PFSK-1 (cell line): ENCODE results near the gene FGF19.

Experiments
- FOXP2 ChIP-seq: optimal IDR thresholded peaks from 2 replicates; pipeline ENCODE3; 2011; ENCODE audit warnings: borderline replicate concordance, control low read depth, inconsistent platforms; ENCODE audit not compliant: insufficient read depth; ENCODE audit errors: extremely low read length, extremely low read depth
- POLR2AphosphoS5 ChIP-seq: IDR thresholded peaks from 2 replicates; pipeline ENCODE4 v1.6.1; 2012; ENCODE audit warnings: low read depth, mild to moderate bottlenecking, control low read depth, low read length, moderate library complexity
- TAF1 ChIP-seq: IDR thresholded peaks from 2 replicates; pipeline ENCODE4 v1.6.1; 2012; ENCODE audit warnings: low read length, control low read depth, borderline replicate concordance; ENCODE audit not compliant: insufficient read depth
- TF ChIP-seq, protein P1 (sequence below), 2 experiments: IDR thresholded peaks; 2 replicates each; pipeline versions ENCODE4 v1.6.1 to v1.8.0; 2011 to 2012; ENCODE audit warnings: low read depth in 2 of 2, low read length in 2 of 2, control low read depth in 1 of 2, inconsistent platforms in 1 of 2, mild to moderate bottlenecking in 1 of 2, moderate library complexity in 1 of 2; ENCODE audit not compliant: insufficient read depth in 1 of 2

DNA sequence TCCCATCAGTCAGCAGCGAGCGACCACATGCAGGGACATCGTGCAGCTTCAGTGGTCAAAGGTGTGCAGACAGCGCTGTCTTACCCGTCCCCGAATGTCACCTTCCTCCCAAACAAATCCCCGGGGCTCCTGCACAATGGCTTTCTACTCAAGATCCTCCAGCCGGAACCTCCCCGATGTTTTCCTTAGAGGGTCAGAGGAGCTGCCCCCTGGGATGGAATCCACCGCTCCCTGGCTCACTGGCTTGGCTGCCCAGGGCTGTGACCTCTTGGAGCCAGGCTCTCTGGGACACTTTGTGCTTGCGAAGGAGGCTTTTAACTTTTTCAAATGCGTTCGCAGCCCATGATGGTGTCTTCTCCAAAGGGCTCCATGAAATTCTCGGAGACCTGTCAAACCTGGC is 17.3 kb upstream of the FGF19 start:
- TF ChIP-seq POLR2AphosphoS5 (no peak), FOXP2 (no peak), TAF1 (no peak)
- TF ChIP-seq, protein P1, sequence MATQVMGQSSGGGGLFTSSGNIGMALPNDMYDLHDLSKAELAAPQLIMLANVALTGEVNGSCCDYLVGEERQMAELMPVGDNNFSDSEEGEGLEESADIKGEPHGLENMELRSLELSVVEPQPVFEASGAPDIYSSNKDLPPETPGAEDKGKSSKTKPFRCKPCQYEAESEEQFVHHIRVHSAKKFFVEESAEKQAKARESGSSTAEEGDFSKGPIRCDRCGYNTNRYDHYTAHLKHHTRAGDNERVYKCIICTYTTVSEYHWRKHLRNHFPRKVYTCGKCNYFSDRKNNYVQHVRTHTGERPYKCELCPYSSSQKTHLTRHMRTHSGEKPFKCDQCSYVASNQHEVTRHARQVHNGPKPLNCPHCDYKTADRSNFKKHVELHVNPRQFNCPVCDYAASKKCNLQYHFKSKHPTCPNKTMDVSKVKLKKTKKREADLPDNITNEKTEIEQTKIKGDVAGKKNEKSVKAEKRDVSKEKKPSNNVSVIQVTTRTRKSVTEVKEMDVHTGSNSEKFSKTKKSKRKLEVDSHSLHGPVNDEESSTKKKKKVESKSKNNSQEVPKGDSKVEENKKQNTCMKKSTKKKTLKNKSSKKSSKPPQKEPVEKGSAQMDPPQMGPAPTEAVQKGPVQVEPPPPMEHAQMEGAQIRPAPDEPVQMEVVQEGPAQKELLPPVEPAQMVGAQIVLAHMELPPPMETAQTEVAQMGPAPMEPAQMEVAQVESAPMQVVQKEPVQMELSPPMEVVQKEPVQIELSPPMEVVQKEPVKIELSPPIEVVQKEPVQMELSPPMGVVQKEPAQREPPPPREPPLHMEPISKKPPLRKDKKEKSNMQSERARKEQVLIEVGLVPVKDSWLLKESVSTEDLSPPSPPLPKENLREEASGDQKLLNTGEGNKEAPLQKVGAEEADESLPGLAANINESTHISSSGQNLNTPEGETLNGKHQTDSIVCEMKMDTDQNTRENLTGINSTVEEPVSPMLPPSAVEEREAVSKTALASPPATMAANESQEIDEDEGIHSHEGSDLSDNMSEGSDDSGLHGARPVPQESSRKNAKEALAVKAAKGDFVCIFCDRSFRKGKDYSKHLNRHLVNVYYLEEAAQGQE (IDR thresholded peaks at IDR 0.05; ENCODE audit: insufficient read depth in 1 of 2, low read depth in 2 of 2, low read length in 2 of 2) = no peak
